Measurements from ENCODE around the gene PTPRD.

DNA sequence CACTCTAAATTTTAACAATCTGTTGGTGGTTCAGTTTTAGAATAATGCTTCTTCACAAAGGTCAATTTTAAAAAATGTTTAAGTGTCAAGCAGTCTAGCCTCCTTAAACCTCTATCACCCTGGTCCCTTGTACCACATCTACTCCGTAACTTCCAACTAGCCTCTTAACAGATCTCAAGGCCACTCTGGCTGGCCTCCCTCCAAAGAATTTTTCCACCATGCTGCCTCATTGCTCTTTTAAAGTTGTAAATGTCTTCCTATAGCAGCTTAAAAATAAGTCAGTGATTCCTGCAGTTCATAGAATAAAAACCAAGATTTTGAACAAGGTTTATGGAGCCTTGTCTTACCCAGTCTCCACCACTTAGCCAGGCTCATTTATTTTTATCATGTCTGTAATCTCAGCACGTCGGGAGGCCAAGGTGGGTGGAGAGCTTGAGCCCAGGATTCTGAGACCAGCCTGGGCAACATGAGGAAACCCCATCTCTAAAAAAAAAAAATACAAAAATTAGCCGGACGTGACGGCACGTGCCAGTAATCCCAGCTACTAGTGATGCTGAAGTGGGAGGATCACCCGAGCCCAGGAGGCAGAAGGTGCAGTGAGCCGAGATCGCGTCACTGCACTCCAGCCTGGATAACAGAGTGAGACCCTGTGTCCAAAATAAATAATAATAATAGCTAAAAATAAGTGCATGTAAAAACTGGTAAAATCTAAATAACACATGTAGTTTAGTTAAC, 1888.4 kb downstream of the PTPRD start:
- TF ChIP-seq, protein P1, sequence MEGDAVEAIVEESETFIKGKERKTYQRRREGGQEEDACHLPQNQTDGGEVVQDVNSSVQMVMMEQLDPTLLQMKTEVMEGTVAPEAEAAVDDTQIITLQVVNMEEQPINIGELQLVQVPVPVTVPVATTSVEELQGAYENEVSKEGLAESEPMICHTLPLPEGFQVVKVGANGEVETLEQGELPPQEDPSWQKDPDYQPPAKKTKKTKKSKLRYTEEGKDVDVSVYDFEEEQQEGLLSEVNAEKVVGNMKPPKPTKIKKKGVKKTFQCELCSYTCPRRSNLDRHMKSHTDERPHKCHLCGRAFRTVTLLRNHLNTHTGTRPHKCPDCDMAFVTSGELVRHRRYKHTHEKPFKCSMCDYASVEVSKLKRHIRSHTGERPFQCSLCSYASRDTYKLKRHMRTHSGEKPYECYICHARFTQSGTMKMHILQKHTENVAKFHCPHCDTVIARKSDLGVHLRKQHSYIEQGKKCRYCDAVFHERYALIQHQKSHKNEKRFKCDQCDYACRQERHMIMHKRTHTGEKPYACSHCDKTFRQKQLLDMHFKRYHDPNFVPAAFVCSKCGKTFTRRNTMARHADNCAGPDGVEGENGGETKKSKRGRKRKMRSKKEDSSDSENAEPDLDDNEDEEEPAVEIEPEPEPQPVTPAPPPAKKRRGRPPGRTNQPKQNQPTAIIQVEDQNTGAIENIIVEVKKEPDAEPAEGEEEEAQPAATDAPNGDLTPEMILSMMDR (IDR thresholded peaks at IDR 0.05) = no peak
- TF ChIP-seq POLR2A (IDR thresholded peaks at IDR 0.05) = no peak
